IMR-90 (cell line): ENCODE measurements around the gene ZBTB8A. TPM values are rescaled to one million over a fixed set of nuclear protein-coding genes. Genes with fewer than 3 reads are reported as not detected.

Experiments
- ATAC-seq: fragments of 200-7000 bp; cut with Tn5 transposase; 2 replicates; pipeline ENCODE4 v1.9.1; 2020; ENCODE audit warnings: low read depth, mild to moderate bottlenecking, moderate library complexity
- BruUV-seq: library from RNA; stranded (reverse); fragments of 400-500 nt; replicated peaks from 2 replicates; lab custom pipeline; 2021; lab: Mats Ljungman, UMichigan
- CTCF ChIA-PET: fragments of 300-600 bp; formaldehyde crosslinking; extraction: SDS; loops from one replicate; lab custom pipeline; 2021; ENCODE audit warnings: antibody characterized with exemption; lab: Yijun Ruan, JAX
- POLR2A ChIA-PET: fragments of 300-600 bp; sonication (Branson Sonifier 250); formaldehyde crosslinking; loops from one replicate; lab custom pipeline; 2022; ENCODE audit warnings: antibody characterized with exemption; ENCODE audit not compliant: unreplicated experiment; lab: Charles Lee
- DNase-seq: peaks from one replicate; pipeline ENCODE4 v3.0.0; 2013
- H2AFZ ChIP-seq: replicated peaks from 2 replicates; pipeline ENCODE3; 2013; ENCODE audit warnings: low read length, mild to moderate bottlenecking; ENCODE audit not compliant: poor library complexity
- H2AK5ac ChIP-seq: 2 replicates; pipeline ENCODE4 v1.6.1; 2013; ENCODE audit warnings: low read depth, low read length, inconsistent platforms
- H2AK9ac ChIP-seq: replicated peaks from 2 replicates; pipeline ENCODE3; 2013; ENCODE audit warnings: mild to moderate bottlenecking, low read depth, low read length, moderate library complexity; ENCODE audit not compliant: poor library complexity
- H2BK120ac ChIP-seq: 2 replicates; pipeline ENCODE4 v1.6.1; 2013; ENCODE audit warnings: low read depth, low read length, inconsistent platforms
- H2BK15ac ChIP-seq: 3 replicates; pipeline ENCODE4 v1.6.1; 2013; ENCODE audit warnings: low read depth, low read length, inconsistent platforms
- H2BK20ac ChIP-seq: 2 replicates; pipeline ENCODE4 v1.6.1; 2013; ENCODE audit warnings: low read depth, mild to moderate bottlenecking, inconsistent platforms, low read length, moderate library complexity
- H2BK5ac ChIP-seq: 2 replicates; pipeline ENCODE4 v1.6.1; 2013; ENCODE audit warnings: mild to moderate bottlenecking, low read depth, low read length, inconsistent platforms; ENCODE audit not compliant: poor library complexity, severe bottlenecking
- H3K14ac ChIP-seq: replicated peaks from 2 replicates; pipeline ENCODE4 v1.6.1; 2013; ENCODE audit warnings: low read depth, low read length, inconsistent platforms
- H3K18ac ChIP-seq: 2 replicates; pipeline ENCODE4 v1.6.1; 2013; ENCODE audit warnings: low read depth, low read length, control low read depth
- H3K23ac ChIP-seq: 2 replicates; pipeline ENCODE4 v1.6.1; 2013; ENCODE audit warnings: low read depth, low read length, inconsistent platforms
- H3K27ac ChIP-seq: 2 replicates; pipeline ENCODE4 v1.5.1; 2013; ENCODE audit warnings: mild to moderate bottlenecking, control low read depth, low read length; ENCODE audit not compliant: insufficient read depth
- H3K27me3 ChIP-seq: 2 replicates; pipeline ENCODE4 v1.6.1; 2013; ENCODE audit warnings: low read length; ENCODE audit not compliant: control insufficient read depth, insufficient read depth
- H3K36me3 ChIP-seq: 2 replicates; pipeline ENCODE4 v1.6.1; 2013; ENCODE audit warnings: low read length, mixed read lengths; ENCODE audit not compliant: control insufficient read depth, insufficient read depth
- H3K4ac ChIP-seq: 2 replicates; pipeline ENCODE4 v1.6.1; 2013; ENCODE audit warnings: low read depth, low read length, inconsistent platforms
- H3K4me1 ChIP-seq: 2 replicates; pipeline ENCODE4 v1.6.1; 2013; ENCODE audit warnings: low read length, mixed read lengths; ENCODE audit not compliant: control insufficient read depth, insufficient read depth
- H3K4me2 ChIP-seq: 2 replicates; pipeline ENCODE4 v1.6.1; 2013; ENCODE audit warnings: low read depth, mild to moderate bottlenecking, control low read depth, low read length, moderate library complexity
- H3K4me3 ChIP-seq: 2 replicates; pipeline ENCODE4 v1.5.1; 2013; ENCODE audit warnings: low read depth, mild to moderate bottlenecking, control low read depth, low read length, moderate library complexity; ENCODE audit not compliant: insufficient read depth
- H3K56ac ChIP-seq: 2 replicates; pipeline ENCODE4 v1.6.1; 2013; ENCODE audit warnings: low read length, inconsistent platforms; ENCODE audit not compliant: insufficient read depth; ENCODE audit errors: extremely low read depth
- H3K79me1 ChIP-seq, 2 experiments: 2 replicates each; pipeline ENCODE4 v1.6.1; 2013; ENCODE audit warnings: low read length in 2 of 2, inconsistent platforms in 1 of 2, low read depth in 1 of 2
- H3K9ac ChIP-seq: 2 replicates; pipeline ENCODE4 v1.6.1; 2013; ENCODE audit warnings: low read depth, low read length, control low read depth
- H3K9me1 ChIP-seq: 2 replicates; pipeline ENCODE4 v1.6.1; 2013; ENCODE audit warnings: low read length, inconsistent platforms; ENCODE audit not compliant: insufficient read depth
- H3K9me3 ChIP-seq: 2 replicates; pipeline ENCODE4 v1.6.1; 2013; ENCODE audit warnings: low read length; ENCODE audit not compliant: control insufficient read depth, insufficient read depth
- H4K20me1 ChIP-seq: 2 replicates; pipeline ENCODE4 v1.6.1; 2013; ENCODE audit warnings: low read length, inconsistent platforms; ENCODE audit not compliant: insufficient read depth
- H4K5ac ChIP-seq: 2 replicates; pipeline ENCODE4 v1.6.1; 2013; ENCODE audit warnings: mild to moderate bottlenecking, low read depth, low read length, control low read depth
- H4K8ac ChIP-seq, 2 experiments: 2 replicates each; pipeline ENCODE4 v1.6.1; 2013; ENCODE audit warnings: low read depth in 2 of 2, low read length in 2 of 2, control low read depth in 1 of 2, inconsistent platforms in 1 of 2
- H4K91ac ChIP-seq: 2 replicates; pipeline ENCODE4 v1.6.1; 2013; ENCODE audit warnings: low read depth, low read length, inconsistent platforms; ENCODE audit not compliant: insufficient read depth
- BHLHE40 ChIP-seq: fragments of 150-350 bp; IDR thresholded peaks from 2 replicates; pipeline ENCODE4 v1.6.1; 2016; ENCODE audit warnings: mild to moderate bottlenecking, low read depth, low read length
- CEBPB ChIP-seq: IDR thresholded peaks from 2 replicates; pipeline ENCODE4 v1.6.1; 2012; ENCODE audit warnings: low read depth, low read length, improper control_type of control experiment
- CHD1 ChIP-seq: IDR thresholded peaks from 2 replicates; pipeline ENCODE4 v1.6.1; 2012; ENCODE audit warnings: low read depth, low read length, improper control_type of control experiment
- FOS ChIP-seq: fragments of 150-350 bp; IDR thresholded peaks from 2 replicates; pipeline ENCODE4 v1.6.1; 2016; ENCODE audit warnings: low read depth, low read length
- MAFK ChIP-seq: IDR thresholded peaks from 2 replicates; pipeline ENCODE4 v1.6.1; 2012; ENCODE audit warnings: low read depth, low read length, improper control_type of control experiment
- MAZ ChIP-seq: IDR thresholded peaks from 2 replicates; pipeline ENCODE4 v1.6.1; 2012; ENCODE audit warnings: low read depth, mild to moderate bottlenecking, low read length, improper control_type of control experiment, moderate library complexity, borderline replicate concordance
- MXI1 ChIP-seq: IDR thresholded peaks from 2 replicates; pipeline ENCODE4 v1.6.1; 2012; ENCODE audit warnings: low read depth, mild to moderate bottlenecking, low read length, moderate library complexity, borderline replicate concordance
- NFE2L2 ChIP-seq: fragments of 150-350 bp; IDR thresholded peaks from 2 replicates; pipeline ENCODE4 v1.6.1; 2016; ENCODE audit warnings: low read depth, mild to moderate bottlenecking, low read length
- POLR2A ChIP-seq: IDR thresholded peaks from 2 replicates; pipeline ENCODE4 v1.6.1; 2012; ENCODE audit warnings: mild to moderate bottlenecking, low read depth, low read length
- RAD21 ChIP-seq: IDR thresholded peaks from 2 replicates; pipeline ENCODE4 v1.6.1; 2012; ENCODE audit warnings: low read length, improper control_type of control experiment
- RCOR1 ChIP-seq: IDR thresholded peaks from 2 replicates; pipeline ENCODE4 v1.6.1; 2012; ENCODE audit warnings: mild to moderate bottlenecking, low read length, improper control_type of control experiment; ENCODE audit not compliant: insufficient replicate concordance
- RFX5 ChIP-seq: IDR thresholded peaks from 2 replicates; pipeline ENCODE4 v1.8.0; 2012; ENCODE audit warnings: low read depth, mild to moderate bottlenecking, low read length, moderate library complexity
- SMC3 ChIP-seq: fragments of 150-350 bp; IDR thresholded peaks from 2 replicates; pipeline ENCODE4 v1.6.1; 2016; ENCODE audit warnings: low read depth, mild to moderate bottlenecking, antibody characterized with exemption, low read length, moderate library complexity
- WGBS, 2 experiments: methylation state at CpG; one replicate each; pipeline versions ENCODE4 v1.1.5 to v1.1.7; 2013; ENCODE audit warnings: missing lambda C conversion rate in 2 of 2; ENCODE audit not compliant: insufficient read length in 1 of 2; ENCODE audit errors: extremely low coverage in 2 of 2; 5-methylcytosine and 5-hydroxymethylcytosine counted together
- dilution Hi-C: fragments of 300-500 bp; cut with HindIII; formaldehyde crosslinking; loops from one replicate; pipeline ENCODE4 v1.14.3; 2018; ENCODE audit warnings: low sequenced_read_pairs; ENCODE audit not compliant: unreplicated experiment
- in situ Hi-C: fragments of 300-500 bp; cut with MboI; formaldehyde crosslinking; loops from 3 replicates; pipeline ENCODE4 v1.14.3; 2019; ENCODE audit warnings: low sequenced_read_pairs, inconsistent platforms, mixed read lengths
- intact Hi-C: fragments of 100-400 bp; cut with micrococcal nuclease; formaldehyde crosslinking; loops from 2 replicates; pipeline ENCODE4 v1.10.0; 2022
- polyA plus RNA-seq, 3 experiments: library from polyadenylated mRNA; depleted of rRNA; stranded (reverse); fragments of >200 nt; gene quantifications; 2 replicates each; pipeline ENCODE4 v1.2.3, GENCODE V29; 2012; ENCODE audit warnings: low replicate concordance in 1 of 3
- total RNA-seq: library from RNA; depleted of rRNA; stranded (reverse); fragments of >200 nt; gene quantifications from 2 replicates; pipeline ENCODE4 v1.2.3, GENCODE V29; 2012
- TF ChIP-seq, protein P1 (sequence below): fragments of 150-350 bp; IDR thresholded peaks from 2 replicates; pipeline ENCODE4 v1.6.1; 2016; ENCODE audit warnings: low read depth, mild to moderate bottlenecking, low read length, moderate library complexity, borderline replicate concordance
- TF ChIP-seq, protein P2 (sequence below): conservative IDR thresholded peaks from 2 replicates; pipeline ENCODE4 v1.5.1; 2012; ENCODE audit warnings: mild to moderate bottlenecking, low read depth, low read length, improper control_type of control experiment
- TF ChIP-seq, protein P3 (sequence below): fragments of 150-350 bp; IDR thresholded peaks from 2 replicates; pipeline ENCODE4 v1.6.1; 2017; ENCODE audit warnings: mild to moderate bottlenecking, antibody characterized with exemption, low read length, low read depth

ZBTB8A gene
- total and polyA plus RNA-seq, 2 of the 4 experiments (the other 2 are of a cell fraction): 2.1 to 6.1 TPM

DNA sequence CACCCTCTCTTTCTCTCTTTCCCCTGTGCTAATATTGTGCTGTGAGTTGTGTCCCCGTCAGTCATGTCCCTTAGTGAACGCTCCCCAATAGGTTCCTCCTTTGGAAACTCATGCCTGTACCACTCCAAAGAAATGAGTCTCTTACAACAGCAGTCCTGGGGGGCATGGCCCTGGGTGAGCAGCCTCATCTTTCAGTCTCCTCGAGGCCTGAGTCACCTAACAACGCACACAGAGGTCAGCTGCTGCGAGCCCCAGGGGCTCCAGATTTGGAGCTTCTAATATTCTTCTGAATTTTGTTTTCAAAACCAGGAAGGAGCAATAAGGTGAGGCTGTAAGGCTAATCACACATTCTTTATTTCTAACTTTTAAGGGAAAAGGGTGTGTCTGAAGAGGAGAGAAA is 30.5 kb upstream of the ZBTB8A start:
- WGBS, 2 experiments: no CpG with 5 or more reads among the region's 5 CpGs
- no peak for ATAC-seq

More for the DNA sequence above, 30.5 kb upstream of the ZBTB8A start:
- ChIA-PET POLR2A (no interaction called here), CTCF (interaction anchor here (1.4 kb wide), 1 partner anchor 11 kb away, joined by 9 read pairs; no protein-coding TSS in a partner anchor)
- no peaks in the 10 kb centered on the region for H3K9me1 ChIP-seq
- no peak overlapping the region for H3K4me2 ChIP-seq
- TF ChIP-seq MXI1 (no peak), RFX5 (no peak), BHLHE40 (no peak), SMC3 (no peak), CHD1 (no peak), NFE2L2 (no peak), RCOR1 (no peak), CEBPB (no peak), FOS (no peak), POLR2A (no peak), MAFK (no peak), MAZ (no peak), RAD21 (no peak)
- TF ChIP-seq, protein P1, sequence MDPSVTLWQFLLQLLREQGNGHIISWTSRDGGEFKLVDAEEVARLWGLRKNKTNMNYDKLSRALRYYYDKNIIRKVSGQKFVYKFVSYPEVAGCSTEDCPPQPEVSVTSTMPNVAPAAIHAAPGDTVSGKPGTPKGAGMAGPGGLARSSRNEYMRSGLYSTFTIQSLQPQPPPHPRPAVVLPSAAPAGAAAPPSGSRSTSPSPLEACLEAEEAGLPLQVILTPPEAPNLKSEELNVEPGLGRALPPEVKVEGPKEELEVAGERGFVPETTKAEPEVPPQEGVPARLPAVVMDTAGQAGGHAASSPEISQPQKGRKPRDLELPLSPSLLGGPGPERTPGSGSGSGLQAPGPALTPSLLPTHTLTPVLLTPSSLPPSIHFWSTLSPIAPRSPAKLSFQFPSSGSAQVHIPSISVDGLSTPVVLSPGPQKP: no peak
- TF ChIP-seq, protein P2, sequence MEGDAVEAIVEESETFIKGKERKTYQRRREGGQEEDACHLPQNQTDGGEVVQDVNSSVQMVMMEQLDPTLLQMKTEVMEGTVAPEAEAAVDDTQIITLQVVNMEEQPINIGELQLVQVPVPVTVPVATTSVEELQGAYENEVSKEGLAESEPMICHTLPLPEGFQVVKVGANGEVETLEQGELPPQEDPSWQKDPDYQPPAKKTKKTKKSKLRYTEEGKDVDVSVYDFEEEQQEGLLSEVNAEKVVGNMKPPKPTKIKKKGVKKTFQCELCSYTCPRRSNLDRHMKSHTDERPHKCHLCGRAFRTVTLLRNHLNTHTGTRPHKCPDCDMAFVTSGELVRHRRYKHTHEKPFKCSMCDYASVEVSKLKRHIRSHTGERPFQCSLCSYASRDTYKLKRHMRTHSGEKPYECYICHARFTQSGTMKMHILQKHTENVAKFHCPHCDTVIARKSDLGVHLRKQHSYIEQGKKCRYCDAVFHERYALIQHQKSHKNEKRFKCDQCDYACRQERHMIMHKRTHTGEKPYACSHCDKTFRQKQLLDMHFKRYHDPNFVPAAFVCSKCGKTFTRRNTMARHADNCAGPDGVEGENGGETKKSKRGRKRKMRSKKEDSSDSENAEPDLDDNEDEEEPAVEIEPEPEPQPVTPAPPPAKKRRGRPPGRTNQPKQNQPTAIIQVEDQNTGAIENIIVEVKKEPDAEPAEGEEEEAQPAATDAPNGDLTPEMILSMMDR: no peak
- TF ChIP-seq, protein P3, sequence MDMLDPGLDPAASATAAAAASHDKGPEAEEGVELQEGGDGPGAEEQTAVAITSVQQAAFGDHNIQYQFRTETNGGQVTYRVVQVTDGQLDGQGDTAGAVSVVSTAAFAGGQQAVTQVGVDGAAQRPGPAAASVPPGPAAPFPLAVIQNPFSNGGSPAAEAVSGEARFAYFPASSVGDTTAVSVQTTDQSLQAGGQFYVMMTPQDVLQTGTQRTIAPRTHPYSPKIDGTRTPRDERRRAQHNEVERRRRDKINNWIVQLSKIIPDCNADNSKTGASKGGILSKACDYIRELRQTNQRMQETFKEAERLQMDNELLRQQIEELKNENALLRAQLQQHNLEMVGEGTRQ: no peak
- H3K27ac ChIP-seq: no peak overlapping the region
- H2BK20ac ChIP-seq: no peak overlapping the region
- in situ Hi-C loops (no loop called here), dilution Hi-C loops (no loop called here), intact Hi-C loops (no loop called here)
- H2AK5ac ChIP-seq: no peak overlapping the region
- no peaks in the 10 kb centered on the region for H4K20me1 ChIP-seq
- no peak overlapping the region for H3K18ac ChIP-seq
- BruUV-seq: no TSS peak
- no peaks in the 10 kb centered on the region for H3K36me3 ChIP-seq
- H4K91ac ChIP-seq: no peak overlapping the region
- H2BK15ac ChIP-seq: no peak overlapping the region
- H3K79me1 ChIP-seq: no peaks in the 10 kb centered on the region
- no peak overlapping the region for H2BK120ac ChIP-seq
- H3K4ac ChIP-seq: no peak overlapping the region
- H2AK9ac ChIP-seq: no peak overlapping the region
- no peaks in the 10 kb centered on the region for H3K9me3 ChIP-seq
- H3K4me1 ChIP-seq: no peaks in the 10 kb centered on the region
- no peak overlapping the region for H2BK5ac ChIP-seq
- no peak overlapping the region for H3K14ac ChIP-seq
- no peak overlapping the region for H3K56ac ChIP-seq
- H2AFZ ChIP-seq: no peak overlapping the region
- H3K23ac ChIP-seq: no peak overlapping the region
- H3K27me3 ChIP-seq: no peaks in the 10 kb centered on the region
- H4K8ac ChIP-seq: no peak overlapping the region
- DNase-seq: peak; percentile 17
- no peak overlapping the region for H3K4me3 ChIP-seq
- no peak overlapping the region for H3K9ac ChIP-seq
- H4K5ac ChIP-seq: no peak overlapping the region
